Osteocyte (in vitro differentiated cells): ENCODE data around the gene OR6J1. TPM values are rescaled to one million over a fixed set of nuclear protein-coding genes. Genes with fewer than 3 reads are reported as not detected.

Experiments used
- DNase-seq: peaks from one replicate; pipeline ENCODE4 v3.0.0; 2021; ENCODE audit warnings: mixed read lengths; ENCODE audit not compliant: unreplicated experiment; ENCODE audit errors: extremely low spot score
- H3K27ac Mint-ChIP-seq: one replicate; pipeline ENCODE4 v1.8.0; 2021; ENCODE audit warnings: mild to moderate bottlenecking, mixed read lengths; ENCODE audit not compliant: unreplicated experiment
- H3K27me3 Mint-ChIP-seq: one replicate; pipeline ENCODE4 v1.8.0; 2021; ENCODE audit warnings: mixed read lengths; ENCODE audit not compliant: unreplicated experiment
- H3K36me3 Mint-ChIP-seq: one replicate; pipeline ENCODE4 v1.8.0; 2021; ENCODE audit warnings: mixed read lengths; ENCODE audit not compliant: unreplicated experiment
- H3K4me1 Mint-ChIP-seq: one replicate; pipeline ENCODE4 v1.8.0; 2021; ENCODE audit warnings: mixed read lengths; ENCODE audit not compliant: unreplicated experiment
- H3K4me3 Mint-ChIP-seq: one replicate; pipeline ENCODE4 v1.8.0; 2021; ENCODE audit warnings: mild to moderate bottlenecking, moderate library complexity, mixed read lengths; ENCODE audit not compliant: unreplicated experiment
- H3K9me3 Mint-ChIP-seq: one replicate; pipeline ENCODE4 v1.8.0; 2021; ENCODE audit warnings: mixed read lengths; ENCODE audit not compliant: unreplicated experiment
- total RNA-seq: library from RNA; stranded (reverse); gene quantifications from 2 replicates; pipeline ENCODE4 v1.2.1, GENCODE V29; 2021
- TF ChIP-seq, protein P1 (sequence below): fragments of 200-600 bp; sonication (generic); IDR thresholded peaks from 2 replicates; pipeline ENCODE4 v1.5.0; 2021; ENCODE audit warnings: antibody characterized with exemption, mild to moderate bottlenecking, moderate library complexity

OR6J1 gene
- total RNA-seq, 1 donor from 2014 or later, result not detected

DNA sequence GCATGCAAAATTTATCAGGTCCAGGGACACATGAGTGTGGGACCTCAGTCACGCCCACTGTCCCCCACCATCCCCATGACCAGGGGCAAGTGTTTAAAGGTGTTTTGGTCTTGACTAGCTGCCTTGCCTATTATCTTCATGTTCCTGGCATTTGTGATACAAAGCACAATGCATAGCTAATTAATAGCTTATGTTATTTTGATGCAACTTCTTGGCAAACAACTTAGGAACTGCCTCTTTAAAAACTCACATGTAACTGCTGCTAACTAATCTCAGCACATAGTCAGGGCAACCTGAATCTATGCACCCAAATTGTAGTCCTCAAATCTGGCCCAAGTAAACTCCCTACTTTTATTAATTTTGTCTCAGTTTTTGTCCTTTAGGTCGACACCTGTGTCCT is 7.4 kb upstream of the OR6J1 start:
- TF ChIP-seq, protein P1, sequence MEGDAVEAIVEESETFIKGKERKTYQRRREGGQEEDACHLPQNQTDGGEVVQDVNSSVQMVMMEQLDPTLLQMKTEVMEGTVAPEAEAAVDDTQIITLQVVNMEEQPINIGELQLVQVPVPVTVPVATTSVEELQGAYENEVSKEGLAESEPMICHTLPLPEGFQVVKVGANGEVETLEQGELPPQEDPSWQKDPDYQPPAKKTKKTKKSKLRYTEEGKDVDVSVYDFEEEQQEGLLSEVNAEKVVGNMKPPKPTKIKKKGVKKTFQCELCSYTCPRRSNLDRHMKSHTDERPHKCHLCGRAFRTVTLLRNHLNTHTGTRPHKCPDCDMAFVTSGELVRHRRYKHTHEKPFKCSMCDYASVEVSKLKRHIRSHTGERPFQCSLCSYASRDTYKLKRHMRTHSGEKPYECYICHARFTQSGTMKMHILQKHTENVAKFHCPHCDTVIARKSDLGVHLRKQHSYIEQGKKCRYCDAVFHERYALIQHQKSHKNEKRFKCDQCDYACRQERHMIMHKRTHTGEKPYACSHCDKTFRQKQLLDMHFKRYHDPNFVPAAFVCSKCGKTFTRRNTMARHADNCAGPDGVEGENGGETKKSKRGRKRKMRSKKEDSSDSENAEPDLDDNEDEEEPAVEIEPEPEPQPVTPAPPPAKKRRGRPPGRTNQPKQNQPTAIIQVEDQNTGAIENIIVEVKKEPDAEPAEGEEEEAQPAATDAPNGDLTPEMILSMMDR, result no peak
- no peaks in the 10 kb centered on the region for H3K36me3 Mint-ChIP-seq
- no peaks in the 10 kb centered on the region for H3K27me3 Mint-ChIP-seq
- peaks cover 37% of the 10 kb centered on the region for H3K4me1 Mint-ChIP-seq
- no peak overlapping the region for H3K27ac Mint-ChIP-seq
- H3K9me3 Mint-ChIP-seq, result no peaks in the 10 kb centered on the region
- no peak for DNase-seq
- H3K4me3 Mint-ChIP-seq, result no peak overlapping the region

- no peak for DNase-seq
Measured at GRCh38 chr14:22650960-22651521, 6.9 kb upstream of the OR6J1 start.

GRCh38 chr14:22650046-22650739 is 6.0 kb upstream of the OR6J1 start:
- peaks cover 43% of the 10 kb centered on the region for H3K4me1 Mint-ChIP-seq
- TF ChIP-seq, protein P1, result no peak
- H3K9me3 Mint-ChIP-seq, result peaks cover 5% of the 10 kb centered on the region
- peak overlapping the region; percentile 83 for H3K27ac Mint-ChIP-seq
- H3K4me3 Mint-ChIP-seq, result no peak overlapping the region
- no peak for DNase-seq
- no peaks in the 10 kb centered on the region for H3K36me3 Mint-ChIP-seq
- H3K27me3 Mint-ChIP-seq, result no peaks in the 10 kb centered on the region

More at GRCh38 chr14:22650960-22651521, 6.9 kb upstream of the OR6J1 start:
- TF ChIP-seq, protein P1, result no peak
- no peaks in the 10 kb centered on the region for H3K27me3 Mint-ChIP-seq
- peak overlapping the region; percentile 15 for H3K27ac Mint-ChIP-seq
- H3K4me1 Mint-ChIP-seq, result peaks cover 38% of the 10 kb centered on the region
- peaks cover 2% of the 10 kb centered on the region for H3K9me3 Mint-ChIP-seq
- no peak overlapping the region for H3K4me3 Mint-ChIP-seq
- no peaks in the 10 kb centered on the region for H3K36me3 Mint-ChIP-seq

GRCh38 chr14:22648506-22648905 is 4.4 kb upstream of the OR6J1 start:
- Mint-ChIP-seq H3K9me3 (peaks cover 5% of the 10 kb centered on the region), H3K36me3 (no peaks in the 10 kb centered on the region), H3K27me3 (no peaks in the 10 kb centered on the region), H3K4me1 (peaks cover 38% of the 10 kb centered on the region), H3K4me3 (no peak overlapping the region), H3K27ac (peak overlapping the region; percentile 64)
- TF ChIP-seq, protein P1, result no peak
- no peak for DNase-seq

DNA sequence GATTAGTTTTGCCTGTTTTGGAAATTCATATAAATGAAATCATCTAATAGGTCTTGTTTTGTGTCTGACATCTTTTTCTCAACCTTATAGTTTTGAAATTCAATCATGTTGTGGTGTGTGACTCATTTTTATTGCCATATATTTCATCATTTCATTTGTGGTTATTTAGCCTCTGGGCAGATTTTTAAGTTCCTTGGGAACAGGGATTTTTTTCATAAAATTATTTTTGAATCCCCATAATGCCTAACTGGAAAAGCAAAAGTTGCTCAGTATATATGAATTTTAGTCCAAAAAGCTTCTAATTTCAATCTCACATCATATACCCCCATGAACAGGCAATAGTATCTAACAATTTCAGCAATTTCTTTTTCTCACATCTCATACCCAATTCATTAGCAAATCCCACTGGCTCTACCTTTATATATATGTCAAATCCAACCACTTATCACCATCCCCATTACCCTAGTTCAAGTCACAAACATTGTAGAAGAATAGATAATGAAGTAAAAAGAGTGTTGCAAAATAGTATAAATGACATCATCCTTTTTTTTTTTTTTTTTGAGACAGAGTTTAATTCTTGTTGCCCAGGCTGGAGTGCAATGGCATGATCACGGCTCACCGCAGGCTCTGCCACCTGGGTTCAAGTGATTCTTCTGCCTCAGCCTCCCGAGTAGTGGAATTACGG is 2.6 kb upstream of the OR6J1 start:
- Mint-ChIP-seq H3K9me3 (peaks cover 5% of the 10 kb centered on the region), H3K4me3 (no peak overlapping the region), H3K4me1 (peaks cover 33% of the 10 kb centered on the region), H3K27ac (peak overlapping the region; percentile 98), H3K36me3 (no peaks in the 10 kb centered on the region), H3K27me3 (no peaks in the 10 kb centered on the region)
- TF ChIP-seq, protein P1, result no peak
- no peak for DNase-seq
